MCF 10A (cell line): ENCODE results near the gene SLC35E2B. TPM values are rescaled to one million over a fixed set of nuclear protein-coding genes. Genes with fewer than 3 reads are reported as not detected.

Experiments
- BruUV-seq: library from RNA; stranded (reverse); fragments of 400-500 nt; replicated peaks from 2 replicates; lab custom pipeline; 2021; lab: Mats Ljungman, UMichigan
- CTCF ChIA-PET: fragments of 300-600 bp; sonication (Branson Sonifier 250); formaldehyde crosslinking; extraction: SDS; loops from one replicate; lab custom pipeline; 2021; ENCODE audit warnings: antibody characterized with exemption, inconsistent platforms; lab: Yijun Ruan, JAX
- POLR2A ChIA-PET: fragments of 300-600, 350-650 bp; sonication (Branson Sonifier 250); formaldehyde crosslinking; extraction: SDS; loops from one replicate; lab custom pipeline; 2020; ENCODE audit warnings: antibody characterized with exemption, inconsistent platforms; lab: Yijun Ruan, JAX
- DNase-seq: peaks from one replicate; pipeline ENCODE4 v3.0.0-alpha.2; 2018; ENCODE audit not compliant: unreplicated experiment
- H3K27ac Mint-ChIP-seq: one replicate; pipeline ENCODE4 v1.8.0; 2022; ENCODE audit warnings: mild to moderate bottlenecking, low read depth, mixed read lengths; ENCODE audit not compliant: unreplicated experiment
- H3K27me3 Mint-ChIP-seq: one replicate; pipeline ENCODE4 v1.8.0; 2022; ENCODE audit warnings: mixed read lengths; ENCODE audit not compliant: insufficient read depth, unreplicated experiment
- H3K36me3 Mint-ChIP-seq: one replicate; pipeline ENCODE4 v1.8.0; 2022; ENCODE audit warnings: mild to moderate bottlenecking, moderate library complexity, mixed read lengths; ENCODE audit not compliant: insufficient read depth, unreplicated experiment
- H3K4me1 Mint-ChIP-seq: one replicate; pipeline ENCODE4 v1.8.0; 2022; ENCODE audit warnings: mixed read lengths; ENCODE audit not compliant: insufficient read depth, unreplicated experiment
- H3K4me3 Mint-ChIP-seq: one replicate; pipeline ENCODE4 v1.8.0; 2022; ENCODE audit warnings: mild to moderate bottlenecking, moderate library complexity, mixed read lengths; ENCODE audit not compliant: unreplicated experiment
- H3K9me3 Mint-ChIP-seq: one replicate; pipeline ENCODE4 v1.8.0; 2022; ENCODE audit warnings: mixed read lengths; ENCODE audit not compliant: unreplicated experiment
- intact Hi-C: fragments of 100-400 bp; cut with micrococcal nuclease; formaldehyde crosslinking; loops from 2 replicates; pipeline ENCODE4 v1.14.1; 2022
- total RNA-seq: library from RNA; stranded (reverse); gene quantifications from 2 replicates; pipeline ENCODE4 v1.2.3, GENCODE V29; 2022
- TF ChIP-seq, protein P1 (sequence below): fragments of 200-600 bp; IDR thresholded peaks from one replicate; pipeline ENCODE4 v1.8.0; 2022; ENCODE audit warnings: antibody characterized with exemption, mild to moderate bottlenecking; ENCODE audit not compliant: unreplicated experiment

Gene SLC35E2B
- total RNA-seq, 1 experiment from 2014 or later: 35.4 TPM

GRCh38 chr1:1671365-1672119, 21.1 kb downstream of the SLC35E2B start:
- TF ChIP-seq, protein P1, sequence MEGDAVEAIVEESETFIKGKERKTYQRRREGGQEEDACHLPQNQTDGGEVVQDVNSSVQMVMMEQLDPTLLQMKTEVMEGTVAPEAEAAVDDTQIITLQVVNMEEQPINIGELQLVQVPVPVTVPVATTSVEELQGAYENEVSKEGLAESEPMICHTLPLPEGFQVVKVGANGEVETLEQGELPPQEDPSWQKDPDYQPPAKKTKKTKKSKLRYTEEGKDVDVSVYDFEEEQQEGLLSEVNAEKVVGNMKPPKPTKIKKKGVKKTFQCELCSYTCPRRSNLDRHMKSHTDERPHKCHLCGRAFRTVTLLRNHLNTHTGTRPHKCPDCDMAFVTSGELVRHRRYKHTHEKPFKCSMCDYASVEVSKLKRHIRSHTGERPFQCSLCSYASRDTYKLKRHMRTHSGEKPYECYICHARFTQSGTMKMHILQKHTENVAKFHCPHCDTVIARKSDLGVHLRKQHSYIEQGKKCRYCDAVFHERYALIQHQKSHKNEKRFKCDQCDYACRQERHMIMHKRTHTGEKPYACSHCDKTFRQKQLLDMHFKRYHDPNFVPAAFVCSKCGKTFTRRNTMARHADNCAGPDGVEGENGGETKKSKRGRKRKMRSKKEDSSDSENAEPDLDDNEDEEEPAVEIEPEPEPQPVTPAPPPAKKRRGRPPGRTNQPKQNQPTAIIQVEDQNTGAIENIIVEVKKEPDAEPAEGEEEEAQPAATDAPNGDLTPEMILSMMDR: no peak
- POLR2A ChIA-PET: no interaction called here
- DNase-seq: no peak
- Mint-ChIP-seq H3K36me3 (peaks cover 74% of the 10 kb centered on the region), H3K27me3 (no peaks in the 10 kb centered on the region), H3K4me3 (no peak overlapping the region), H3K4me1 (no peaks in the 10 kb centered on the region), H3K9me3 (no peaks in the 10 kb centered on the region), H3K27ac (no peak overlapping the region)
- intact Hi-C loops: no loop called here
- no TSS peak for BruUV-seq
- CTCF ChIA-PET: no interaction called here

DNA sequence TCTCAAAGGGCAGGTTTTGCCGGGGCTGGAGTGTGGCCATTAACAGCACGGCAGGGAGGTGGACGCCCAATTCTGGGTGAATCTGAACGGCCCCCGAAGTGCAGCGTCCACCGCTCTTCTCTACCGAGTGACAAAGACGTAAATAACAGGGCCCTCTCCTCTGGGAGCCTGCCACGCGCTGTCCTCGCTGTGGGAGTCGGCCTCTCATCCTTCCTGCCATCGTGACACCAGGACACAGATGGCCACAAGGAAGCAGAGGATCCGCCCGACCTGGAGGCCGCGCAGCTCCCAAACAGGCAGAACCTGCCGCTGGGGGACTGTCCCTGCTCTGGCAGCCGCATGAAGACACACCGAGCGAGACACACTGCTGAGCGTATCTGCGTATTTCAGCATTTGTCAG, 21.7 kb downstream of the SLC35E2B start:
- H3K36me3 Mint-ChIP-seq: peaks cover 79% of the 10 kb centered on the region
- CTCF ChIA-PET: interaction anchor here (0.7 kb wide), 1 partner anchor 262 kb away, joined by 4 read pairs; no protein-coding TSS in a partner anchor
- TF ChIP-seq, protein P1: no peak

DNA sequence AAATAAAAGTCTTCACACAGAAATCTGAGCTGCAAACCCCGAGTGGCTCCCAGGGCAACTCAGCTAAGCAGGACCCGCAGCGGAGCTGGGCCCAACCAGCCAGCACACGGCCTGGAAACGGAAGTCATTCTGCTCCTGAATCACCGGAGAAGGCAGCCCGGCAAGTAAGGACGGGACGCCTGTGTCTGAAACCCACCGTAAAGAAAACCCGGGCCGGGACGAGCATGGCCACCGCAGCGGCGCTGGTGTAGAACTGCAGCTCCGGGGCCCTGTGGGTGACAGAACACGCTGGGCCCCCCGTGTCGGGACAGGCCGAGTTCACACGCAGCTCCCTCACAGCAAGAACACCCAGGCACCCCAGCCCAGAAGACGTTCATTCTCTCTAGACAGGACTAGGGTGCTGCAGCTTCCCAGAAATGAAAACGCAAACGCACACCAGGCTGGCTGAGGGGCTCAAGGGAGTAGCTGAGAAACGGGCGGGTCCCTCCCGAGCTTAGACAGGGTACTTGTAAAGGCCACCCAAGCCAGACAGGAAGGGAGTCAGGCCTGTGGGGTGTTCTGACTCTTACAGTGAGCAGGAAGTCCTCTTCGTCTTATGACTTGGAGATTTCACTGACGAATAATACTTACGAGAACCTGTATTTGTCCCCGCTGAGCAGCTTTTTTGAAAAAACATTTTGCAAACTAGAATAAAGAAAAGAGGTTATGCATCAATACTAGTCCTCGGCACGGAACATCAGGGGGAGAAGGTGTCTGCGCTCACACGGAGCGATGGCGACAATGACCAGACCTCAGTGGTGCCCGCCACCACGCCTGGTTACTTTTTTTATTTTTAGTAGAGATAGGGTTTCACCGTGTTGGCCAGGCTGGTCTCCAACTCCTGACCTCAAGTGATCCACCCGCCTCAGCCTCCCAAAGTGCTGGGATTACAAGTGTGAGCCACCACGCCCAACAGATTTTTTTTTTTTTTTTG, 22.8 kb downstream of the SLC35E2B start:
- H3K36me3 Mint-ChIP-seq: peaks cover 75% of the 10 kb centered on the region
- no peaks in the 10 kb centered on the region for H3K27me3 Mint-ChIP-seq
- H3K4me1 Mint-ChIP-seq: no peaks in the 10 kb centered on the region
- intact Hi-C loops: no loop called here
- TF ChIP-seq, protein P1: no peak
- POLR2A ChIA-PET: interaction anchor here (0.7 kb wide), 1 partner anchor 96 kb away, joined by 3 read pairs; no protein-coding TSS in a partner anchor
- H3K9me3 Mint-ChIP-seq: no peaks in the 10 kb centered on the region
- H3K4me3 Mint-ChIP-seq: no peak overlapping the region
- no peak overlapping the region for H3K27ac Mint-ChIP-seq
- CTCF ChIA-PET: interaction anchor here (0.5 to 0.7 kb wide), 5 partner anchors 57 to 285 kb away, joined by 3 to 4 read pairs (median 4); no protein-coding TSS in a partner anchor
- no TSS peak for BruUV-seq
- DNase-seq: no peak

More for the DNA sequence above, 21.7 kb downstream of the SLC35E2B start:
- no peak for DNase-seq
- intact Hi-C loops: no loop called here
- POLR2A ChIA-PET: no interaction called here
- Mint-ChIP-seq H3K9me3 (no peaks in the 10 kb centered on the region), H3K27ac (no peak overlapping the region), H3K4me1 (no peaks in the 10 kb centered on the region), H3K4me3 (no peak overlapping the region), H3K27me3 (no peaks in the 10 kb centered on the region)
- no TSS peak for BruUV-seq

DNA sequence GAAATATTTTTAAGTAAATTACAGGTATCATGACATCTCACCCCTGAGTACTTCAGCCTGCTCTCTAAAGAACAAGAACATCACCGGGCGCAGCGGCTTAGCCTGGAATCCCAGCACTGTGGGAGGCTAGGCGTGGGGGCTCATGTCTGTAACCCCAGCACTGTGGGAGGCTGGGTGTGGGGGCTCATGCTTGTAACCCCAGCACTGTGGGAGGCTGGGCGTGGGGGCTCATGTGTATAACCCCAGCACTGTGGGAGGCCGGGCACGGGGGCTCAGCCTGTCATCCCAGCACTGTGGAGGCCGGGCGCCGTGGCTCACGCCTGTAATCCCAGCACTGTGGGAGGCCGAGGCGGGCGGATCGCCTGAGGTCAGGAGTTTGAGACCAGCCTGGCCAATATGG, 26.1 kb downstream of the SLC35E2B start:
- ChIA-PET POLR2A (no interaction called here), CTCF (interaction anchor here (0.5 to 0.6 kb wide), 2 partner anchors 17 to 349 kb away, joined by 3 read pairs; no protein-coding TSS in a partner anchor)
- Mint-ChIP-seq H3K36me3 (peaks cover 47% of the 10 kb centered on the region), H3K27ac (no peak overlapping the region), H3K4me1 (no peaks in the 10 kb centered on the region), H3K9me3 (no peaks in the 10 kb centered on the region), H3K4me3 (no peak overlapping the region), H3K27me3 (no peaks in the 10 kb centered on the region)
- TF ChIP-seq, protein P1: no peak
- no peak for DNase-seq
- intact Hi-C loops: no loop called here
- no TSS peak for BruUV-seq
